Mammary epithelial cell (primary cell): Measurements from ENCODE around the gene CENPT.

Experiments
- EZH2 ChIP-seq: IDR thresholded peaks from 2 replicates; pipeline ENCODE4 v1.6.1; 2012; ENCODE audit warnings: low read length, inconsistent platforms, borderline replicate concordance
- TF ChIP-seq, protein P1 (sequence below), 2 donors: IDR thresholded peaks in 1 of 2; conservative IDR thresholded peaks in 1 of 2; 2 replicates each; pipeline ENCODE4 v1.5.1; 2011 to 2012; ENCODE audit warnings: inconsistent platforms in 2 of 2, low read length in 2 of 2, mild to moderate bottlenecking in 2 of 2, control low read depth in 1 of 2, low read depth in 1 of 2; ENCODE audit not compliant: insufficient read depth in 1 of 2; ENCODE audit errors: extremely low read depth in 1 of 2

DNA sequence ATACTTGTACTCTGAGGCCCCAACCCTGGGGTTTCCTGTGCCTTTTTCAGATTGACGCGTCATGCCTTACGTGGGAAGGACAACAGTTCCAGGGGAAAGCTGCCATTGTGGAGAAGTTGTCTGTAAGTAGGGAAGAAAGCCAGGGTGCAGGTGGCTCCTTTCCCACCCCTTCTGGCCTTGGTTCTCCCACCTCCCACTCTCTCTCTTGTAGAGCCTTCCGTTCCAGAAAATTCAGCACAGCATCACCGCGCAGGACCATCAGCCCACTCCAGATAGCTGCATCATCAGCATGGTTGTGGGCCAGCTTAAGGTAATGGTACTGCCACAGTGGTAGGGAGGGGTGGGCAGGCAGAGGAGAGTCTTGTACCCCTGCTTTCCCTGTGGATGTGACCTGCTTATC lies 20.8 kb upstream of the CENPT start:
- TF ChIP-seq, protein P1, sequence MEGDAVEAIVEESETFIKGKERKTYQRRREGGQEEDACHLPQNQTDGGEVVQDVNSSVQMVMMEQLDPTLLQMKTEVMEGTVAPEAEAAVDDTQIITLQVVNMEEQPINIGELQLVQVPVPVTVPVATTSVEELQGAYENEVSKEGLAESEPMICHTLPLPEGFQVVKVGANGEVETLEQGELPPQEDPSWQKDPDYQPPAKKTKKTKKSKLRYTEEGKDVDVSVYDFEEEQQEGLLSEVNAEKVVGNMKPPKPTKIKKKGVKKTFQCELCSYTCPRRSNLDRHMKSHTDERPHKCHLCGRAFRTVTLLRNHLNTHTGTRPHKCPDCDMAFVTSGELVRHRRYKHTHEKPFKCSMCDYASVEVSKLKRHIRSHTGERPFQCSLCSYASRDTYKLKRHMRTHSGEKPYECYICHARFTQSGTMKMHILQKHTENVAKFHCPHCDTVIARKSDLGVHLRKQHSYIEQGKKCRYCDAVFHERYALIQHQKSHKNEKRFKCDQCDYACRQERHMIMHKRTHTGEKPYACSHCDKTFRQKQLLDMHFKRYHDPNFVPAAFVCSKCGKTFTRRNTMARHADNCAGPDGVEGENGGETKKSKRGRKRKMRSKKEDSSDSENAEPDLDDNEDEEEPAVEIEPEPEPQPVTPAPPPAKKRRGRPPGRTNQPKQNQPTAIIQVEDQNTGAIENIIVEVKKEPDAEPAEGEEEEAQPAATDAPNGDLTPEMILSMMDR (conservative IDR thresholded peaks at IDR 0.05 in 1 of 2, IDR thresholded peaks at IDR 0.05 in 1 of 2; ENCODE audit: extremely low read depth in 1 of 2, insufficient read depth in 1 of 2, low read depth in 1 of 2, low read length in 2 of 2): no peak
- TF ChIP-seq EZH2: no peak
